HG02981 (cell line): ENCODE results near the gene SKAP1.

Experiments used
- ATAC-seq: cut with Tn5 transposase; IDR thresholded peaks from one replicate; pipeline ENCODE4 v1.9.1; 2021; ENCODE audit warnings: mild to moderate bottlenecking, moderate library complexity; ENCODE audit not compliant: unreplicated experiment

Gene SKAP1

GRCh38 chr17:48180842-48181629 lies 249.0 kb downstream of the SKAP1 start:
- ATAC-seq, result no peak

GRCh38 chr17:48179071-48179945 lies 250.7 kb downstream of the SKAP1 start:
- ATAC-seq, result no peak

GRCh38 chr17:48178317-48178716 lies 251.7 kb downstream of the SKAP1 start:
- ATAC-seq, result no peak

- no peak for ATAC-seq
Observed at GRCh38 chr17:48177816-48178215, 252.2 kb downstream of the SKAP1 start.

GRCh38 chr17:48176471-48176855 lies 253.6 kb downstream of the SKAP1 start:
- ATAC-seq, result no peak

- ATAC-seq, result no peak
Observed at GRCh38 chr17:48175692-48176470, 254.1 kb downstream of the SKAP1 start.

- no peak for ATAC-seq
Observed at GRCh38 chr17:48174833-48175523, 255.0 kb downstream of the SKAP1 start.

DNA sequence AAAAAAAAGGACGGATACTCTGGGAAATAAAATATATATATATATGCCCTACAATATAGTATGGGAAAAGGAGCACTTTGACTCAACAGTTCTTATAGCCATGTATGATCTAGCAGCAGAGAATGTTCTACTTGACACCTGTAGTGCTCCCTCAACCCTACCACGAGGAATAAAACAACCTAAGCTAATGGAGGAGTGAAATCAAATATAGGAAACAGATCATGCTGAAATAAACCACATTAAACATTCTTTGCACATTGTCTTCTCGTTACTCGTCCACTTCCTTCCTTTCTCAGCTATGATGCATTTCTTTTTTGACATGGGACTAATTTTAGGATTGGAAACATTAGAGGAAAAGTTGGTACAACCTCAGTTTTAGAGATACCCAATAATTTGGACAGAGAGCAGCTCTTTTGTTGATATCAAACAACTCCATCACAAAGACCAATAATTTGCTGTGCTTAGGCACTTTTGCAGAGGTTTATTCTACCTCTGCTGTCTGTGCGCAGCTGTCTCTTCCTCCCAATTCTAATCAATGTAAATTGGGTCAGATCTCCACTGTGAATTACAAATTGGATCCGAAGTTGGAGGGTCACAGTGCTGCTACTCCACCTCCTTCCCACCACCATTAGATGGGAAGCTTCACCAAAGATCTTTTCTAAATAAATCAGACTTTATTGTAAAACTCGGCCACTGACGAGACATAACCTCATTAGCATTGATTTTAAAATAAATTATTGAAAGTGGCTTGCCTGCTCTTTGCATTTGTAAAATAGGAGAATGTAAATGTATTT lies 256.6 kb downstream of the SKAP1 start:
- ATAC-seq, result no peak

GRCh38 chr17:48169926-48170325 lies 260.1 kb downstream of the SKAP1 start:
- no peak for ATAC-seq

- ATAC-seq, result no peak
Observed at GRCh38 chr17:48163809-48164208, 266.2 kb downstream of the SKAP1 start.

- ATAC-seq, result no peak
Observed at GRCh38 chr17:48162946-48163506, 267.0 kb downstream of the SKAP1 start.

GRCh38 chr17:48162306-48162934 lies 267.6 kb downstream of the SKAP1 start:
- no peak for ATAC-seq

GRCh38 chr17:48161127-48161905 lies 268.7 kb downstream of the SKAP1 start:
- no peak for ATAC-seq

GRCh38 chr17:48160177-48161081 lies 269.6 kb downstream of the SKAP1 start:
- no peak for ATAC-seq

DNA sequence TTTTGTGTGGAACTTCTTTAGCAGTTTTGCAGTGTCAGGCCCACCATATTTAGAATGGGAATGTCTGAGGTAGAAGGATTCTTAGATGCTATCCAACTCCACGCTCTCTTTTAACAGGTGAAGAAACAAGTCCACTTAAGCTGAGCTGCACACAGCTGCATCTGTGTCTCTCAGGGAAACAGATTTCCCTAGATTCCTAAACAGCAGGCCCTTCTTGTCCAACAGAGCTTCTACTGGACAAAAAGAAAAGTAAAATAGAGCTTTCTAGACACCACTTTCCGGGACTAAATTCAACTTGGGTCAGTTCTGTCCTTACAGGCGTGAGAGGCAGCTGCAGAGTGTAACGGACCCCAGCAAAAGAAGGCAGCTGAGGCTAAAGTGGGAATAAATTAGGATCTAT lies 270.8 kb downstream of the SKAP1 start:
- ATAC-seq, result no peak

DNA sequence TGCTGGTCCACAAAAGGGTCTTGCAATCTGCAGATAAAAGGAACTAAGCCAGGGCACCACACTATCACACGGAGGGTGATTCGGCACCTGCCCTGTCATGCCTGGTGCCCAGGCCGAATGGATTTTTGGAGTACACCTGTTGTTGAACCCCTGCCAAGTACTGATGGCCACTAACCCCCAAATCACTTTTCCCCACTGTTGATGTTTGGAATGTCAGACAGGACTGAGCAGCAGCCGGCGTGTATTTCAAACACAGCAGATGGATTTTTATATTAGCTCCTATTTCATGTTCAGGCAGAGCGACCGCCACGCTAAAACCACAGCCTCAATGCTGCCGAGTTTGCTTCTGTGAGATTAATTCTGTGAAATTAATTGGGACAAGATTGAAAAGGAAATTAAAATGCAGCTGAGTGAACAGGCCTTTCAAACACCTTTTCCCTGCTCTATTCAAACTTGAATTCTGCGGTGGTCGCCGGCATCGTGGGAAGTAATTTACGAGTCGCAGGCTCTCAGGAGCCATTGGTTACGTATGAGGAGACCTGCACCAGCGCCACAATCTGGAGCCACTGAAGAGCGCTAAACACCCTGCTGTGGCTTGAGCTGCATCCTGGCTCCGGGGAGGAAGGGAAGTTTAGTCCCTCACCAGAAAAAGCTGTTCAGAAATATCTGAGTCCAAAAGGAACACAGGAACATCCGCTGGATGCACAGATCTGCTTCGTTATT lies 274.0 kb downstream of the SKAP1 start:
- ATAC-seq, result no peak
